Kidney (tissue), 14 donors: ENCODE results near the gene RNF34. TPM values are rescaled to one million over a fixed set of nuclear protein-coding genes. Genes with fewer than 3 reads are reported as not detected.

Experiments used
- DNase-seq, 5 donors: peaks; one replicate each; pipeline ENCODE4 v3.0.0-alpha.2; 2013 to 2020
- FAIRE-seq: peaks from 2 replicates; lab custom pipeline; 2012; peaks lifted over from hg19 to GRCh38; lab: Jason Lieb, UNC
- H3K27ac ChIP-seq, 2 donors: one replicate each; pipeline ENCODE4 v1.7.0; 2013; ENCODE audit warnings: low read depth in 2 of 2, low read length in 2 of 2, inconsistent platforms in 1 of 2
- H3K27me3 ChIP-seq: one replicate; pipeline ENCODE4 v1.7.1; 2013; ENCODE audit warnings: low read length, inconsistent platforms; ENCODE audit not compliant: control insufficient read depth, insufficient read depth
- H3K36me3 ChIP-seq, 3 donors: one replicate each; pipeline versions ENCODE4 v1.7.0 to v1.7.1; 2013; ENCODE audit warnings: low read length in 3 of 3, control low read depth in 1 of 3, inconsistent platforms in 1 of 3; ENCODE audit not compliant: insufficient read depth in 3 of 3, control insufficient read depth in 2 of 3
- H3K4me1 ChIP-seq, 3 donors: one replicate each; pipeline versions ENCODE4 v1.7.0 to v1.7.1; 2013; ENCODE audit warnings: low read length in 3 of 3, inconsistent platforms in 1 of 3, low read depth in 1 of 3; ENCODE audit not compliant: control insufficient read depth in 2 of 3, insufficient read depth in 2 of 3
- H3K4me3 ChIP-seq, 3 donors: one replicate each; pipeline versions ENCODE4 v1.7.0 to v1.8.1; 2013; ENCODE audit warnings: low read length in 3 of 3, control low read depth in 1 of 3, inconsistent platforms in 1 of 3
- H3K9ac ChIP-seq, 3 donors: one replicate each; pipeline versions ENCODE4 v1.7.0 to v1.7.1; 2013; ENCODE audit warnings: low read length in 3 of 3, control low read depth in 1 of 3, inconsistent platforms in 1 of 3
- H3K9me3 ChIP-seq, 3 donors: one replicate each; pipeline versions ENCODE4 v1.7.0 to v1.7.1; 2013; ENCODE audit warnings: low read length in 3 of 3, control low read depth in 1 of 3, inconsistent platforms in 1 of 3; ENCODE audit not compliant: control insufficient read depth in 2 of 3, insufficient read depth in 1 of 3
- CTCF ChIP-seq: IDR thresholded peaks from 3 replicates; pipeline ENCODE4 v1.5.1; 2012; ENCODE audit warnings: mild to moderate bottlenecking, moderate library complexity, borderline replicate concordance; ENCODE audit not compliant: insufficient read depth; ENCODE audit errors: extremely low read depth
- intact Hi-C: fragments of 100-400 bp; cut with DNase I; formaldehyde crosslinking; loops from one replicate; pipeline ENCODE4 v1.11.1; 2022
- polyA plus RNA-seq: library from polyadenylated mRNA; stranded (reverse); fragments of 350-450 nt; fragmentation: Illumina TruSeq; extraction: RNeasy Lipid Tissue Mini Kit (QIAGEN cat#74804); gene quantifications from one replicate; pipeline ENCODE4 v1.2.3, GENCODE V29; 2014; ENCODE audit warnings: low read depth, low replicate concordance; ENCODE audit not compliant: insufficient read depth
- total RNA-seq: library from RNA; stranded (reverse); fragmentation: NEBNext Ultra II Directional; extraction: Animal tissue kit (Norgen Biotek cat#: 25700); gene quantifications from one replicate; pipeline ENCODE4 v1.2.1, GENCODE V29; 2021
- donor health status: control.
- donor health status: control.
- donor health status: control.
- donor health status: control.
- donor health status: control.
- donor health status: DM: yes; HTN: yes; CAD: no.
- donor health status: Normal renal cell carcinoma (clear cell type).

The RNF34 gene
- total and polyA plus RNA-seq, 2 donors from 2014 or later = 18.8 to 48.1 TPM

GRCh38 chr12:121376754-121377697 lies 22.9 kb upstream of the RNF34 start:
- intact Hi-C loops = no loop called here
- peak overlapping the region in 1 of 3 donors; percentile 17 for H3K4me3 ChIP-seq
- no peaks in the 10 kb centered on the region for H3K27me3 ChIP-seq
- FAIRE-seq (no peak), DNase-seq (peak in 2 of 5 donors; percentile 32 to 34)
- H3K36me3 ChIP-seq = no peaks in the 10 kb centered on the region
- TF ChIP-seq CTCF = no peak
- no peaks in the 10 kb centered on the region for H3K9me3 ChIP-seq
- H3K4me1 ChIP-seq = peaks cover 0 to 2% (median 0%) of the 10 kb centered on the region in 3 donors
- no peak overlapping the region for H3K9ac ChIP-seq
- H3K27ac ChIP-seq = no peak overlapping the region

GRCh38 chr12:121378736-121379135 lies 21.2 kb upstream of the RNF34 start:
- H3K36me3 ChIP-seq = no peaks in the 10 kb centered on the region
- no peak for FAIRE-seq
- no peak overlapping the region for H3K27ac ChIP-seq
- TF ChIP-seq CTCF = no peak
- DNase-seq = no peak
- H3K9ac ChIP-seq = no peak overlapping the region
- H3K27me3 ChIP-seq = no peaks in the 10 kb centered on the region
- peaks cover 0 to 2% (median 0%) of the 10 kb centered on the region in 3 donors for H3K4me1 ChIP-seq
- no peak overlapping the region for H3K4me3 ChIP-seq
- intact Hi-C loops = no loop called here
- no peaks in the 10 kb centered on the region for H3K9me3 ChIP-seq

GRCh38 chr12:121379945-121380344 lies 20.0 kb upstream of the RNF34 start:
- no peaks in the 10 kb centered on the region for H3K27me3 ChIP-seq
- H3K27ac ChIP-seq = no peak overlapping the region
- H3K36me3 ChIP-seq = no peaks in the 10 kb centered on the region
- no peak overlapping the region for H3K4me3 ChIP-seq
- FAIRE-seq = no peak
- no peak for TF ChIP-seq CTCF
- H3K4me1 ChIP-seq = peaks cover 0 to 2% (median 0%) of the 10 kb centered on the region in 3 donors
- H3K9ac ChIP-seq = no peak overlapping the region
- intact Hi-C loops = no loop called here
- H3K9me3 ChIP-seq = no peaks in the 10 kb centered on the region
- no peak for DNase-seq
